HepG2 (cell line): Measurements from ENCODE around the gene ARL4C. TPM values are rescaled to one million over a fixed set of nuclear protein-coding genes. Genes with fewer than 3 reads are reported as not detected.

ENCODE experiments used
- CENPT ChIP-seq: sonication (generic); formaldehyde crosslinking; IDR thresholded peaks from 2 replicates; pipeline ENCODE4 v1.8.0; 2022; ENCODE audit warnings: low read depth, mild to moderate bottlenecking, moderate library complexity, missing genetic modification reagents
- JUN ChIP-seq: sonication (generic); formaldehyde crosslinking; IDR thresholded peaks from 2 replicates; pipeline ENCODE4 v1.4.0; 2020; ENCODE audit warnings: mild to moderate bottlenecking, missing genetic modification reagents
- NFYB ChIP-seq: sonication (generic); formaldehyde crosslinking; IDR thresholded peaks from 2 replicates; pipeline ENCODE4 v1.4.0; 2020; ENCODE audit warnings: missing genetic modification reagents
- SRF ChIP-seq: IDR thresholded peaks from 2 replicates; pipeline ENCODE4 v1.6.1; 2011; ENCODE audit warnings: mild to moderate bottlenecking, low read depth, low read length, moderate library complexity
- ZNF296 ChIP-seq: sonication (generic); formaldehyde crosslinking; conservative IDR thresholded peaks from 2 replicates; pipeline ENCODE4 v1.5.0; 2020; ENCODE audit warnings: mild to moderate bottlenecking, missing genetic modification reagents
- ZNF432 ChIP-seq: sonication (generic); formaldehyde crosslinking; IDR thresholded peaks from 2 replicates; pipeline ENCODE4 v1.5.0; 2020; ENCODE audit warnings: missing genetic modification reagents, mild to moderate bottlenecking, borderline replicate concordance
- ZNF841 ChIP-seq: sonication (generic); formaldehyde crosslinking; IDR thresholded peaks from 2 replicates; pipeline ENCODE4 v1.8.1; 2023; ENCODE audit warnings: missing genetic modification reagents, borderline replicate concordance
- ZSCAN12 ChIP-seq: sonication (generic); formaldehyde crosslinking; IDR thresholded peaks from 2 replicates; pipeline ENCODE4 v1.9.0; 2021; ENCODE audit warnings: mild to moderate bottlenecking, missing genetic modification reagents
- polyA plus RNA-seq, 8 experiments: library from polyadenylated mRNA; depleted of rRNA in 3 of 8; stranded (reverse) in 7 of 8; unstranded in 1 of 8; fragments of >200 nt; fragmentation: Illumina TruSeq in 4 of 8; extraction: Trizol in 4 of 8; gene quantifications; 2 replicates each; pipeline versions ENCODE4 v1.2.1 to v1.2.3, GENCODE V29; 2011 to 2016; ENCODE audit warnings: low read depth in 4 of 8, missing spikeins in 1 of 8, mixed read lengths in 1 of 8; ENCODE audit not compliant: insufficient read depth in 1 of 8
- total RNA-seq, 5 experiments: library from RNA; depleted of rRNA; stranded (reverse); fragments of >200 nt; fragmentation: Illumina TruSeq; extraction: Trizol; gene quantifications; 2 replicates each; pipeline ENCODE4 v1.2.3, GENCODE V29; 2016; ENCODE audit warnings: low read depth in 1 of 5
- TF ChIP-seq, protein P1 (sequence below): sonication (generic); formaldehyde crosslinking; IDR thresholded peaks from 2 replicates; pipeline ENCODE4 v1.4.0; 2020; ENCODE audit warnings: mild to moderate bottlenecking, missing genetic modification reagents, borderline replicate concordance
- TF ChIP-seq, protein P2 (sequence below): sonication (generic); formaldehyde crosslinking; IDR thresholded peaks from 2 replicates; pipeline ENCODE4 v1.5.0; 2020; ENCODE audit warnings: missing genetic modification reagents

Gene ARL4C
- total and polyA plus RNA-seq, 2 of the 13 experiments (the other 11 are each of a cell fraction or from before 2014, with no cell fraction given): 0.07 to 0.15 TPM

DNA sequence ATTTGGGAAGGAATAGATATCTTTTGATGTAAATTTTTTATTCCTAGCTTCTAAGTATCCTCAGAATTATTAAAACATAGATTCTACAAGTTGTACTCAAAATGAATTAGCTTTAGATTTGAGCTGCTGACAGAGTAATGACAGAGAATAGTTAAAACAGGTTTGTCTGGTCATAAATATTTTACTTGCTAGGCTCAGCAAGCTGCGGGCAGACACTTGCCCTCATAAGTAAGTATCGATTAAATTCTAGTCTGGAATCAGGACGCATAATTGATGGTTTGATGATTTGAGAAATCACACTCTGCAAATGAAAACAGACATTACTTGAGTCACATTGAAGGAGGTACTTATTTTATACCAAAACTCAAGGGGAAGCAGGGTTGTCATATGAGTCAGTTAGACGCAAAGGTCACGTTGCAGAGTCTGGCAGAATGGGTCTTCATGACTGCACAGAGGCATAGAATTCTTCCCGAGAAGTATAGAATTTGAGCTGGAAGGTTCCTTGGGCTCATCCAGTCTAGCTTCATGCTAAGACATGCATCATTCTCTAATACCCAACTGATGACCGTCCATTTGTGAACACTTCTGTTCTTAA lies 27.5 kb downstream of the ARL4C start (continued):
- TF ChIP-seq, protein P1, sequence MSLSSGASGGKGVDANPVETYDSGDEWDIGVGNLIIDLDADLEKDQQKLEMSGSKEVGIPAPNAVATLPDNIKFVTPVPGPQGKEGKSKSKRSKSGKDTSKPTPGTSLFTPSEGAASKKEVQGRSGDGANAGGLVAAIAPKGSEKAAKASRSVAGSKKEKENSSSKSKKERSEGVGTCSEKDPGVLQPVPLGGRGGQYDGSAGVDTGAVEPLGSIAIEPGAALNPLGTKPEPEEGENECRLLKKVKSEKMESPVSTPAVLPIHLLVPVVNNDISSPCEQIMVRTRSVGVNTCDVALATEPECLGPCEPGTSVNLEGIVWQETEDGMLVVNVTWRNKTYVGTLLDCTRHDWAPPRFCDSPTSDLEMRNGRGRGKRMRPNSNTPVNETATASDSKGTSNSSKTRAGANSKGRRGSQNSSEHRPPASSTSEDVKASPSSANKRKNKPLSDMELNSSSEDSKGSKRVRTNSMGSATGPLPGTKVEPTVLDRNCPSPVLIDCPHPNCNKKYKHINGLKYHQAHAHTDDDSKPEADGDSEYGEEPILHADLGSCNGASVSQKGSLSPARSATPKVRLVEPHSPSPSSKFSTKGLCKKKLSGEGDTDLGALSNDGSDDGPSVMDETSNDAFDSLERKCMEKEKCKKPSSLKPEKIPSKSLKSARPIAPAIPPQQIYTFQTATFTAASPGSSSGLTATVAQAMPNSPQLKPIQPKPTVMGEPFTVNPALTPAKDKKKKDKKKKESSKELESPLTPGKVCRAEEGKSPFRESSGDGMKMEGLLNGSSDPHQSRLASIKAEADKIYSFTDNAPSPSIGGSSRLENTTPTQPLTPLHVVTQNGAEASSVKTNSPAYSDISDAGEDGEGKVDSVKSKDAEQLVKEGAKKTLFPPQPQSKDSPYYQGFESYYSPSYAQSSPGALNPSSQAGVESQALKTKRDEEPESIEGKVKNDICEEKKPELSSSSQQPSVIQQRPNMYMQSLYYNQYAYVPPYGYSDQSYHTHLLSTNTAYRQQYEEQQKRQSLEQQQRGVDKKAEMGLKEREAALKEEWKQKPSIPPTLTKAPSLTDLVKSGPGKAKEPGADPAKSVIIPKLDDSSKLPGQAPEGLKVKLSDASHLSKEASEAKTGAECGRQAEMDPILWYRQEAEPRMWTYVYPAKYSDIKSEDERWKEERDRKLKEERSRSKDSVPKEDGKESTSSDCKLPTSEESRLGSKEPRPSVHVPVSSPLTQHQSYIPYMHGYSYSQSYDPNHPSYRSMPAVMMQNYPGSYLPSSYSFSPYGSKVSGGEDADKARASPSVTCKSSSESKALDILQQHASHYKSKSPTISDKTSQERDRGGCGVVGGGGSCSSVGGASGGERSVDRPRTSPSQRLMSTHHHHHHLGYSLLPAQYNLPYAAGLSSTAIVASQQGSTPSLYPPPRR (CRISPR knock-in tag): no peak
- TF ChIP-seq, protein P2, sequence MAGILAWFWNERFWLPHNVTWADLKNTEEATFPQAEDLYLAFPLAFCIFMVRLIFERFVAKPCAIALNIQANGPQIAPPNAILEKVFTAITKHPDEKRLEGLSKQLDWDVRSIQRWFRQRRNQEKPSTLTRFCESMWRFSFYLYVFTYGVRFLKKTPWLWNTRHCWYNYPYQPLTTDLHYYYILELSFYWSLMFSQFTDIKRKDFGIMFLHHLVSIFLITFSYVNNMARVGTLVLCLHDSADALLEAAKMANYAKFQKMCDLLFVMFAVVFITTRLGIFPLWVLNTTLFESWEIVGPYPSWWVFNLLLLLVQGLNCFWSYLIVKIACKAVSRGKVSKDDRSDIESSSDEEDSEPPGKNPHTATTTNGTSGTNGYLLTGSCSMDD (CRISPR knock-in tag): no peak
- TF ChIP-seq SRF: no peak
- TF ChIP-seq NFYB (CRISPR knock-in tag): no peak
- TF ChIP-seq CENPT (CRISPR knock-in tag): no peak
- no peak for TF ChIP-seq ZNF432 (CRISPR knock-in tag)
- TF ChIP-seq ZSCAN12 (CRISPR knock-in tag): no peak
- TF ChIP-seq ZNF841: no peak
- no peak for TF ChIP-seq ZNF296 (CRISPR knock-in tag)
- no peak for TF ChIP-seq JUN (CRISPR knock-in tag)
